Measurements from ENCODE around the gene TALDO1.

Gene TALDO1

GRCh38 chr11:770642-771616, 23.7 kb downstream of the TALDO1 start:
- no peak for DNase-seq

- DNase-seq, result no peak
Measured at GRCh38 chr11:771617-772204, 24.4 kb downstream of the TALDO1 start.

GRCh38 chr11:772429-773390, 25.4 kb downstream of the TALDO1 start:
- DNase-seq, result no peak

DNA sequence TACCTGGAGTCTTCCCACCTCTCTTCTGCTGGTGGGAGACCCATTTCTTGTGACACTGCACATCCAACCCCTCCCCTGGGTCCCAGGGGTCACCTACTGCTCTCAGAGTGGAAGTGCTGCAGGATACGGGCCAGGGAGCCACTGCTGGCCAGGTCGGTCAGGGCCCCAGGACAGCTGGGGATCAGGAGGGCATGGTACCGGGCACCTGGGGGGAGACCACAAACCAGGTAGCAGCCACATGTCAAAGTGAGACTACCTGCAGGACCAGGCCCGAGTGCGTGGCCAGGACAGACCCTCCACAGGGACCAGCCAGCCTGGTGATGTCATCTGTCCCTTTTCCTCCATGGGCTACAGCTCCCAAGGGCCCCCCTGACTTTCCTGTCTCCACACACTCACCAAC, 26.2 kb downstream of the TALDO1 start:
- no peak for DNase-seq

DNA sequence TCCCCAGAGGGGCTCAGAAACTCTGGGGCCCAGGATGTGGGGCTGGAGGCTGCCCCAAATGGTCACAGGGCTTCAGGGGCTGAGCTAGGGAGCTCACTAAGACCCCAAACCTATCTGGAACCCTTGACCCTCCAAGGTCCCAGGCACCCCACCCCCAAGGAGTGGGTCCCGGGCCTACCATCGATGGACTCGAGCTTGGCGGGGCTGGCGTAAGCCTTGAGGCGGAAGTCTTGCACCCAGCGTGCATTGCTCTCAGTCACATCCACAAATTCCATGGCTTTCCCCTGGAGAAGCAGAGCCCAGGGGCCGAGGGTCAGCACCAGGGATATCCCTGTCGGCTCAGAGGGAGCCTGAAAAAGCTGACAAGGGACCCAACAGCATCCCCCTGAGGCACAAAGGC, 26.6 kb downstream of the TALDO1 start:
- no peak for DNase-seq

DNA sequence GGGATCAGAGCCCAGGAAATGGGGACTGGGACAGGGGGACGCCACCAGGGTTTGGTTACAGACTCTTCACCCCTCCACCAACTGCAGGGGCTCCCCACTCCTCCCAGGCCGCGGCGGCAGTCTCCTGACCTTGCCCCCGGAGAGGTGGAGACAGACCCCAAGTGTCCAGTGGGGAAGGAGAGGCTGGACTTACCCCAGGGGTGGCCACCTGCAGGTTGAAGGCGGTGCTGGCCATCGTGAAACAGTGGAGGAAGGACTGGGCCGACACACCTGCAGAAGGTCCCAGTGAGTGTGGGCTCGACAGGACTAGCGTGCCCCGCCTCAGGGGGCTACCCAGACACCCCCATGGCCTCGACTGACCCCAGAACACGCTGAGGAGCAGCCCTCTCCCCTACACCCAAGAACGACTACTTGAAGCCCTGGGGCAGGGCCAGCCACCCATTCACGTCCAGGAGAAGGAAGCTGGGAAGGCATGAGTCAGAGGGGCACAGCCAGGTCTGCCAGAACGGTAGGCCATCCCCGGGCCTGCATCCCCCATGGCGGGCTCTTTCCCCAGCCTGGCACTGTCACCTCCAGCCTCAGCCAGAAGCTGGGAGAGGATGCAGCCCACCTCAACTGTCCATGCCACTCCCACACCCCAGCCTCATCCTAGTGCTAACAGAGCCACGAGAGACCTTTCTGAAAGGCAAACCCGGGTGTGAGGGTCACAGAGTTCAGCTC, 27.8 kb downstream of the TALDO1 start:
- no peak for DNase-seq

DNA sequence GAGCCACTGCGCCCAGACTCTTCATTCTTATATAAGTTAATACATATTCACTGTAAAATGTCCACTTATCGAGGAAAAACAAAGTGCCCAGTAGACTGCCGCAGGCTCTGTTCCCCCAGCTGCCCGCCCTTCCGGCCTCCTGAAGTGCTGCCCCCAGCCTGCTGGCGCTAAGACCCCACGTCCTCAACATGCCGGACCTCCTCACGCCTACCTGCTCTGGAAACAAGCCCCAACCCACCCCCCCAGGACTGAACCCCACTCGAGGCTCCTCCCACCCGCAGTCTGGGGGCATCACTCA, 28.9 kb downstream of the TALDO1 start:
- no peak for DNase-seq

DNA sequence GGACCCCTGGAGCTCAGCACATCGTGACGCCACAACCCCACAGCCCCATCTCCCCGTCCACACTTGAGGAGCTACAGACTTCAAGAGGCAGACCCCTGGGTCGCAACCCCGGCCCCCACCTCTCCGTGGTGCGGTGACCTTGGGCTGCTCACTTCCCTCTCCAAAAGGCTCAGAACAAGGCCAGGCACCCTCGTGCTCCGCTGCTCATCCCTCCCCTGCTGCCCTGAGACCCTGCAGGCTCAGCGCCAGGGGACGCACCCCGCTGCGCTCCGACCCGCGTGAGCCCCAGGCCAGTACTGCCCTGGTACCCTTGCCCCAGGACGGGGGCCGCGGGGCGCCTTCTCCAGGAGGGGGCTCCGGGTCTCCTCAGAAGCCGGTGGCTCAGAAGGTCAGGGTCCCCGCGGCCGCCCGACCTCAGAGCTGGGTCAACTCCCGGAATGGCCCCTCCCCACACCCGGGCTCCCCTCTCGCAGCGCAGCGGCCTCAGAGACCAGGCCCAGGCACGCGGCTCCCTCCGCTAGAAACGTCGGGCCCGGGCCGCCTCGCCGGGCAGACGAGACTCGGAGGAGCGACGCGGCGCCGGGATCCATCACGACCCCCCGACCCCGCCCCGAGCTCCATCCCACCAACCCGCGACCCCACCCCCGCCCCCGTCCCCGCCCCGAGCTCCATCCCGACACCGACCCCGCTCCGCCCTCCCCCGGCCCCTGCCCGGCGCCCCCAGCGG, 29.5 kb downstream of the TALDO1 start:
- DNase-seq, result peak; percentile 36 to 58

GRCh38 chr11:777288-778255, 30.3 kb downstream of the TALDO1 start, which contains the start of gene GATD1:
GATD1 (minus strand) TSS chr11:777487; CDS start chr11:777462, 25 bp downstream.
- DNase-seq, result peak; percentile 96 to 97

DNA sequence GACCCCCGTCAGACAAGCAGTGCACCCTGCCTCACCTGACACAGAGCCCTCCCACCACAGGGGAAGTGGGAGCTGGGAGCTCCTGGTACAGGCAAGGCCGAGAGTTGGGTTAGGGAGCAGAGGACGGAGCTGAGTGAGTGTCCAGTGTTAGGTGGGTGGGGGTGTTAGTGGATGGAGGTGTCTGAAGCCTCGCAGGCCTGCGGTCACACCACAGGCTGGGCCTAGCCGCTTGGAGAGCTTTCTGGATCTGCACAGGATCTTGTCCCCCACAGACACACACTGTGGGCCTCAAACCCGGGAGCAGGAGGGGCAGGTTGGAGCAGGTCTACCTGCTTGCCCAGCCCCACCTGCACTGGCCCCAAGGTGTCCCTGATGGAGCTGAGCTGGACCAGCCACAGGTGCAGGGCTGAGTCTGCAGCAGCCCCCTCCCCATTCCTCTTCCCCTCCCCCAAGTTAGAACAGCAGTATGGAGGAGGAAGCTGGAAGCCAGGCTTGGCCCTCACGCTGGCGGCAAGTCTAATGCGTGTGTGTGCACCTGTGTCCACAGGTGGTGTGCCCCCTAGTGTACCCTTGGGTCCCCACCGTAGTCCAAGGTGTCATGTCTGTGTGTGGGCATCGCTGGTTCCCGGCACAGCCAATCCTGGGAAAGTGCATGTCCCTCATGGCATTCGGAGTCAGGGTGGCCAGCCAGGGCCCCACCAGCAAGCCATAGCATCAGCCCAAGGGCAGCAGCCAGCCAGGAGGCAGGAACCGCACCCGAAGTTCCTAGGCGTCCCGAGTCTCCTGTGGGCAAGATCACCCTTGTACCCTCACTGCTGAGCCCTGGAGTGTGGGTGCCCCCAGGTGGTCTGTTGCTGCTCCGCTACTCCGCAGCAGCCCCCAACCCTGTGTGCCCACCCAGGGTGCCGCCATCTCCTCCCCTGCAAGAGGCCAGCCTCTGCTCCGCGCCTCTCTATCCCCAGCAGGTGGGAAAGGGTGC, 32.0 kb downstream of the TALDO1 start:
- no peak for DNase-seq

GRCh38 chr11:779955-780532, 32.8 kb downstream of the TALDO1 start:
- no peak for DNase-seq

DNA sequence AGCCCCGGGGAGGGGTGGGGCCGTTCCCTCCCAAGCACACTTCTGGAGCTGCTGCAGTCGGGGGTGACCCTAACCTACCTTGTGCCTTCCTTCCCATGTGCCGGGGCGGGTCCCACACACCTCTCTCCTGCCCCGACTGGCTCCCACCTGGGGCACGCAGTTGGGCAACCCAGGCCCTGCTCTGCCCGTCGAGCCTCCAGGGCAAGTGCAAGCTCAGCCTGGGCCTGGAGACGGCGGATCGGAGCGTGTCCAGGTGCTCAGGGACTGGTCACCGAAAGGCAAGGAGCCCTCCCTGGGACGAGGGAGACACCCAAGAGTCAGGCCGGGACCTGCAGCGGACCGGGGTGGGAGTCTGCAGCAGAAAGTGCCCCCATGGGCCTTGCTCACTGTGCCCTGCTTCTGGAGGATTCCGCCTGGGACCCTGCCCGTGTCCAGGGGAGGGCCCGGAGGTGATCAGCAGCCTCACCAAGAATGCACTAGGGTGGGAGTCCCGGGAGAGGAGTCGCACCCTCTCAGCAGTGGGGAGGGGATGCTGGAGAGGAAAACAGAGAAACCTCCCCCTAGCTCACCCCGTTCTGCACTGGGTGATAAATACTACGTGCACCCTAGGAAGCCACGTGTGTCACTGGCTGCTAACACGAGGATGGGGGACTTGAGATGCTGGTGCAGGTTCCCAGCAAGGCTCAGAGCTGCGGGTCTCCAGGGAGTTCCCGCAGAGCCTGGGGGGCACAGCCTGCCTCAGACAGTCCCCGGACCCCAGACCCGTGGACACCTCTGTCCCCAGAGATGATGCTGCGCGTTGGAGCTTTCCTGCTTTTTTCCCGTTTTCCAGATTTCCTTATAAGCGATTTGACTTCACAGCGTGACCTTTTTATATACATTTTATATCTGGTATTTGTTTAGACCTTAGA, 35.3 kb downstream of the TALDO1 start:
- DNase-seq, result no peak

DNA sequence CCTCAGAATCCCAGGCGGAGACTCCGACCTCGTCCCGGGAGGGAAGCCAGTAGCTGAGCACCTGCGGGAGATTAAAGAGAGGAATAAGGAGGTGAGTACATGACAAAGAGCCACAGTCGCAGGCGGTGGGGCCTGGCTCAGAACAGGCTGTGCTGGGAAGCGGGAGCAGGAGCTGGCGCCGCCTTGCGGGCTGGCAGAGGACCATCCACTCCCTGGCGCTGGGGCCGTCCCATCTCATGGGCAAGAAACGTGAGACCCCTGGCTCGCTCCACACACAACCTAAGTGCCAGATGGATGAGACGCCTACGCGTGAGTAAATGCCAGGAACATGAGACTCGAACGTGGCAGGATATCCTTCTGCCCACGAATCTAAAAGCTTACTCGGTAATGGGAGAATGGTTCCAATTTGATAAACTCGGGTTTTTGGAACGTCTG, 36.3 kb downstream of the TALDO1 start:
- DNase-seq, result peak in 1 of 2 donors; percentile 47

DNA sequence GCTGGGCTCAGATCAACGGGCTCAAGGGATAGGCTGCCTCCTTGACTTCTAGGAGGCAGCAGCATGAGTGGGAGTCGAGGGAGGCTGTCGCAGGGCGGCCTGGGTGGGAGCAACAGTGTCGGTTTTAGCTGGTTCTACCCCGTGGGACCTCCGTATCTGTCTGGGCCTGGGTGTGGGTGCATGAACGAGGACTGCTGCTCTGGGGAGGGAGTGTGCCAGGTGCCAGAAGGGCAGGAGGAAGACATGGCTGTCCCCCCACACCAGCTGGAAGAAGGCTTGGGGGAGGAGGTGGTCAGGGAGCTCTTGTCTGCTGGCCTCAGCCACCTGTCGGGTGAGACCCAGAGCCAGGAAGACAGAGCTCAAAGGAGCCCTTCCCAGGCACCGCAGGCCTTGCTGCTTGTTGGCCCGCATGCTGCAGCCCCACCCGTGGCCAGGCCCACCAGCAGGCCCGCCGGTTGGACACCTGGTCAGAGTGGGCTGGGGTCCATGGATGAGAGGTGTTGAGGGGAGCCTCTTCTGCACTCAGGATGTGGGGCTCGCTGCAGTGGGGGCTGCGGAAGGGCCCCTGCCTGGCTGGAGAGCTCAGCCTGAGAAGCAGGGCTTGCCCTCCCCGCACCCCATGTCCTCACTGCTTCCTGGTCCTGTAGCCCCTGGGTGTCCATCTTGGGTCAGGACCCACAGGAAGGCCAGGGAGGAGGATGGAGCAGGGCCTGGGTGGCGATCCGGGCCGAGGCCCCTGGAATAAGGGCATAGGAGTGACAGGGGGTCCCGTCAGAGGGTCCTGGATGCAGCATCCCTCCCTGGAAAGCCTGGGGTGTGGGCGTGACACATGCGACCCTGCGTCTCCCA, 39.2 kb downstream of the TALDO1 start:
- DNase-seq, result no peak

DNA sequence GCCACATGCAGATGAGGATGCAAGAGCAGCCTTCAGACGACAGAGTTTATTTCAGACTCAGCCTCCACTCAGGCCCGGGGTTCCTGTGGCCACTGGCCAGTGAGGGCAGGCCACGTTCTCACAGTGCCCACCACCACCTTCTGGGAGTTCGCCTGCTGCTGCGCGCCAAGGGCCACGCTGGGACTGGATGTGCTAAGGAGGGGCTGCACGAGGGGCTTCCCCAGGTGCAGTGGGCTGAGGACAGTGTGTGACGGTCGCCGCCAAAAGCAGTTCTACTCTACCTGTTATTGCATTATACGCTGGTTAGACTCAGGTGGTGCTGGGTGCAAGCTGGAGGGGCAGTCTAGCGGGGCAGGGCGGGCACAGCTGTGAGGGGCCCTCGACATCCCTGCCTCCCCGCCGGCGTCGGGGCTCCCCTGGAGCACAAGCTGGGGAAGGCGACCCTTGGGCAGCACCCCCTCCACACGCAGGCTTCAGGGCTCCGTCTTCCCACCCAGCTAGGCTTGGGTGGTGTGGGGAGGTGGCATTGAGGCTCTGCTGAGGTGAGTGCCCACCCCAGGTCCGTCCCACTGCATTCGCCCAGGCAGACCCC, 39.9 kb downstream of the TALDO1 start:
- no peak for DNase-seq

DNA sequence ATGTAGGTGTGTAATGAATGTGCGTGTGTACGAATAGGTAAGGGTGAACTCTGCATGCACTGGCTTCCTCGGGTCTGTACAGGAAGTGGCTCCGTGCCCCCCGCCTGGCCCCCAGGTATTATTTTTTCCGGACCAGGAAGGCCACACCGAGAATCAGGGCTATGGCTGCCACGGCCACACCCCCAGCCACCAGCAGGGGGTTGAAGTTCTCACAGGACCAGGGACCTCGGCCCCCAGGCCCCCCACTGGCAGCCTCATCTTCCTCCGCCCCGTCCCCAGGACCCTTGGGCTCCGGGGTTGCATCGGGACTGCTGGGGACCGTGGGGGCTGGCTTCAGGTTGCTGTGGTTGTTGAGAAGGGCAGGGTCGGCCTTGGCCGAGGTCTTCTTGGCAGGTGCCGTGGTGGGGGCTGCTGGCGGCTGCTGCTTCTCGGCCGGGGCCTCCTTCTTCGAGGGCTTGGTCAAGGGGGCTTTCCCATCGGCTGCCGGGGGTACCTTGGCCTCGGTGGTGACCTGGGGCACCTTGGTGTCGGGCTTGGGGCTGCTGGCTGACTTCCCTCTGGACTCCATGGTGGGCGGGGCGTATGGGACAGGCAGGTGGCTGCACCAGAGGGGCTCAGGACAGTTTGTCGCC, 40.9 kb downstream of the TALDO1 start:
- DNase-seq, result no peak
